IPS-NIHi11 (cell line): Measurements from ENCODE around the gene ARHGEF16.

Experiments
- DNase-seq: peaks from one replicate; pipeline ENCODE4 v3.0.0; 2012; ENCODE audit warnings: mixed read lengths, low spot score

ARHGEF16 gene

GRCh38 chr1:3422638-3423037 is 31.8 kb upstream of the ARHGEF16 start:
- no peak for DNase-seq

- DNase-seq, result no peak
These were observed 31.1 kb upstream of the ARHGEF16 start for GRCh38 chr1:3423245-3423829.

- DNase-seq, result no peak
These were observed 30.4 kb upstream of the ARHGEF16 start for GRCh38 chr1:3423896-3424611.

GRCh38 chr1:3425486-3426215 is 28.8 kb upstream of the ARHGEF16 start:
- DNase-seq, result no peak

- no peak for DNase-seq
These were observed 27.4 kb upstream of the ARHGEF16 start for GRCh38 chr1:3426956-3427535.

- DNase-seq, result no peak
These were observed 26.5 kb upstream of the ARHGEF16 start for GRCh38 chr1:3427711-3428704.

GRCh38 chr1:3428899-3429298 is 25.6 kb upstream of the ARHGEF16 start:
- DNase-seq, result no peak

GRCh38 chr1:3429320-3429719 is 25.1 kb upstream of the ARHGEF16 start:
- no peak for DNase-seq

- no peak for DNase-seq
These were observed 24.7 kb upstream of the ARHGEF16 start for GRCh38 chr1:3429766-3430165.

- no peak for DNase-seq
These were observed 24.1 kb upstream of the ARHGEF16 start for GRCh38 chr1:3430406-3430805.

- no peak for DNase-seq
These were observed 23.6 kb upstream of the ARHGEF16 start for GRCh38 chr1:3430820-3431219.

GRCh38 chr1:3431266-3431665 is 23.2 kb upstream of the ARHGEF16 start:
- DNase-seq, result peak; percentile 85

GRCh38 chr1:3431686-3432085 is 22.8 kb upstream of the ARHGEF16 start:
- DNase-seq, result no peak

- DNase-seq, result no peak
These were observed 22.2 kb upstream of the ARHGEF16 start for GRCh38 chr1:3432306-3432705.

- no peak for DNase-seq
These were observed 21.4 kb upstream of the ARHGEF16 start for GRCh38 chr1:3433076-3433475.

GRCh38 chr1:3433596-3434320 is 20.7 kb upstream of the ARHGEF16 start:
- DNase-seq, result no peak

- DNase-seq, result no peak
These were observed 19.9 kb upstream of the ARHGEF16 start for GRCh38 chr1:3434406-3435110.

- DNase-seq, result no peak
These were observed 18.8 kb upstream of the ARHGEF16 start for GRCh38 chr1:3435666-3436065.

- no peak for DNase-seq
These were observed 18.0 kb upstream of the ARHGEF16 start for GRCh38 chr1:3436451-3436850.

GRCh38 chr1:3436901-3437300 is 17.6 kb upstream of the ARHGEF16 start:
- no peak for DNase-seq
